ENCODE data around the gene LIPK. TPM values are rescaled to one million over a fixed set of nuclear protein-coding genes. Genes with fewer than 3 reads are reported as not detected.

Gene LIPK
- total RNA-seq, 4 donors from 2014 or later, result not detected

- DNase-seq, result no peak
- intact Hi-C loops (cut with DNase I), result no loop called here
- Histone ChIP-seq H3K4me1 (no peaks in the 10 kb centered on the region), H3K4me3 (replicated peaks in 1 of 3) (no peak overlapping the region), H3K9me3 (no peaks in the 10 kb centered on the region), H3K27me3 (no peaks in the 10 kb centered on the region), H3K36me3 (no peaks in the 10 kb centered on the region), H3K27ac (no peak overlapping the region)
- WGBS, 2 donors, result 94% methylated on average over 2 of the region's 2 CpGs
- TF ChIP-seq CTCF (IDR thresholded peaks at IDR 0.05) (no peak), POLR2A (IDR thresholded peaks at IDR 0.05) (no peak)
Measured at GRCh38 chr10:88800152-88801125, 94.4 kb downstream of the LIPK start.

Other genes starting within 250 kb of the LIPK start
- 10 to 100 TPM; 10.6 to 38.7 (median 28.2) TPM for gene RNLS, start 122.9 kb upstream of the LIPK start, total RNA-seq
- 1 to 10 TPM in 2 of 4 donors, under 1 TPM in 1, not detected in 1; 0.83 to 3.4 (median 2.3) TPM for gene LIPJ, start 119.5 kb upstream of the LIPK start, total RNA-seq
- gene LIPF, start 41.8 kb upstream of the LIPK start, total RNA-seq, result not detected
- gene LIPN, start 53.8 kb downstream of the LIPK start, total RNA-seq, result not detected
- not detected for gene LIPM, start 96.5 kb downstream of the LIPK start, total RNA-seq
- not detected for gene ANKRD22, start 145.6 kb downstream of the LIPK start, total RNA-seq
- gene STAMBPL1, start 174.0 kb downstream of the LIPK start, total RNA-seq, result 1 to 10 TPM in 3 of 4 donors, under 1 TPM in 1; 0.63 to 6.2 (median 5.7) TPM
- 100 to 1,000 TPM in 1 of 4 donors, 10 to 100 TPM in 3; 61.5 to 173 (median 72.2) TPM for gene ACTA2, start 246.5 kb downstream of the LIPK start, total RNA-seq

Measured in thyroid gland (tissue), 4 donors.